ENCODE measurements around the gene TRPM5. TPM values are rescaled to one million over a fixed set of nuclear protein-coding genes. Genes with fewer than 3 reads are reported as not detected.

The TRPM5 gene
- total and polyA plus RNA-seq, 9 of the 15 experiments (the other 6 are each of a cell fraction or from before 2014, with no cell fraction given), result not detected

DNA sequence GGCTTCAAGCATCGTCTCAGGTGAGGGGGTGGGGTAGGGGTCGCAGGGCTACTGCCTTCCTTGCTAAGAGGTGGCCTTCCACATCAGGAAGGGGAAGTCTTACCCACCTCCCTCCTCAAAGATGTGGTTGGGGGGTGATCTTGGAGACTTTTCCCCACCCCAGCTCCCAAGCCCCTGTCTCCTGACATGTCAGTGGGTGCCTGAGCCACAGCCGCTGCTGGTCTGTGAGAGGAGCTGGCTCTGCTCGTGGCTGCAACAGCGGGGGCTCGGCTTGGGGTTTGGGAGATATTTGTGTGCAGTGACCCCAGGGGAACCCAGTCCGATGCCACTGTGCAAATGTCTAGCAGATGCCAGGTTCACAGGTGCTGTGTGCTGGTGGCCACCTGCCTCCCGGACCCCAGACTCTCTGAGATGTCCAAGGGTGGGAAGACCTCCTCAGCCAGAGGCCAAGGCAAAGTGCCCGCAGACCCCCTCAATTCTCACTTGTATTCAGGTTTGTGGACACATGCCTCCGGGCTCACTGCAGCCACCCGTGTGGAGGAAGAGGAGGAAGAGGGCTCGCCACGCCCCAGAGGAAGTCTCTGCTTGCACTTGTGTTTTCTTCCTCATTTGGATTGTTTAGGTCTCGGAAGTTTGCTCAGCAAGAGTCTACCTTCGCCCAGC lies 2.4 kb upstream of the TRPM5 start:
- Histone ChIP-seq H3K4me1 (replicated peaks in 1 of 2; ENCODE audit: control insufficient read depth in 2 of 2, insufficient read depth in 2 of 2, low read length in 2 of 2) (peaks cover 0 to 29% of the 10 kb centered on the region in 2 experiments; a peak in 2 of 5 replicates), H3K79me2 (ENCODE audit: control insufficient read depth, insufficient read depth, low read length) (no peaks in the 10 kb centered on the region), H3K27me3 (ENCODE audit: control insufficient read depth in 2 of 2, insufficient read depth in 2 of 2, low read length in 2 of 2) (peaks cover 3 to 59% of the 10 kb centered on the region in 2 experiments; a peak in 3 of 5 replicates), H3K4me3 (no peak overlapping the region), H3K9me1 (ENCODE audit: control insufficient read depth, insufficient read depth, low read length) (no peaks in the 10 kb centered on the region), H2AFZ (ENCODE audit: low read depth, low read length) (no peak overlapping the region), H3K9ac (ENCODE audit: insufficient read depth in 1 of 2, low read depth in 2 of 2, low read length in 2 of 2) (no peak overlapping the region), H3K9me3 (replicated peaks; ENCODE audit: control insufficient read depth, insufficient read depth, low read depth, low read length) (no peaks in the 10 kb centered on the region), H3K36me3 (ENCODE audit: control insufficient read depth, insufficient read depth, low read length) (no peaks in the 10 kb centered on the region), H4K20me1 (replicated peaks; ENCODE audit: control insufficient read depth, insufficient read depth, low read length) (peaks cover 12% of the 10 kb centered on the region), H3K4me2 (ENCODE audit: insufficient read depth, low read length) (no peak overlapping the region), H3K27ac (ENCODE audit: extremely low read depth, low read depth, low read length) (no peak overlapping the region)
- BruUV-seq (replicated peaks), result no TSS peak
- no peak for FAIRE-seq
- in situ Hi-C loops (cut with MboI) (no loop called here), intact Hi-C loops (cut with micrococcal nuclease) (no loop called here)
- 2% methylated on average over 12 of the region's 15 CpGs for WGBS (ENCODE audit: insufficient coverage, low coverage, missing lambda C conversion rate)
- no peak for DNase-seq (ENCODE audit: extremely low read depth in 1 of 4, low spot score in 3 of 4)
- ChIA-PET CTCF (ENCODE audit: low intra/inter-chr PET ratio) (no interaction called here), POLR2A (no interaction called here)
- ATAC-seq, result no peak
- TF ChIP-seq ZSCAN32 (CRISPR knock-in tag; IDR thresholded peaks at IDR 0.05), result no peak
- no peak for TF ChIP-seq RCOR1 (IDR thresholded peaks at IDR 0.05; ENCODE audit: borderline replicate concordance in 1 of 2, low read depth in 2 of 2, low read length in 2 of 2)
- no peak for TF ChIP-seq BDP1 (IDR thresholded peaks at IDR 0.05; ENCODE audit: insufficient read depth, insufficient read length)
- TF ChIP-seq, protein P1, sequence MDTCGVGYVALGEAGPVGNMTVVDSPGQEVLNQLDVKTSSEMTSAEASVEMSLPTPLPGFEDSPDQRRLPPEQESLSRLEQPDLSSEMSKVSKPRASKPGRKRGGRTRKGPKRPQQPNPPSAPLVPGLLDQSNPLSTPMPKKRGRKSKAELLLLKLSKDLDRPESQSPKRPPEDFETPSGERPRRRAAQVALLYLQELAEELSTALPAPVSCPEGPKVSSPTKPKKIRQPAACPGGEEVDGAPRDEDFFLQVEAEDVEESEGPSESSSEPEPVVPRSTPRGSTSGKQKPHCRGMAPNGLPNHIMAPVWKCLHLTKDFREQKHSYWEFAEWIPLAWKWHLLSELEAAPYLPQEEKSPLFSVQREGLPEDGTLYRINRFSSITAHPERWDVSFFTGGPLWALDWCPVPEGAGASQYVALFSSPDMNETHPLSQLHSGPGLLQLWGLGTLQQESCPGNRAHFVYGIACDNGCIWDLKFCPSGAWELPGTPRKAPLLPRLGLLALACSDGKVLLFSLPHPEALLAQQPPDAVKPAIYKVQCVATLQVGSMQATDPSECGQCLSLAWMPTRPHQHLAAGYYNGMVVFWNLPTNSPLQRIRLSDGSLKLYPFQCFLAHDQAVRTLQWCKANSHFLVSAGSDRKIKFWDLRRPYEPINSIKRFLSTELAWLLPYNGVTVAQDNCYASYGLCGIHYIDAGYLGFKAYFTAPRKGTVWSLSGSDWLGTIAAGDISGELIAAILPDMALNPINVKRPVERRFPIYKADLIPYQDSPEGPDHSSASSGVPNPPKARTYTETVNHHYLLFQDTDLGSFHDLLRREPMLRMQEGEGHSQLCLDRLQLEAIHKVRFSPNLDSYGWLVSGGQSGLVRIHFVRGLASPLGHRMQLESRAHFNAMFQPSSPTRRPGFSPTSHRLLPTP (IDR thresholded peaks at IDR 0.05; ENCODE audit: borderline replicate concordance, extremely low read depth, insufficient read length), result no peak
- TF ChIP-seq, protein P2, sequence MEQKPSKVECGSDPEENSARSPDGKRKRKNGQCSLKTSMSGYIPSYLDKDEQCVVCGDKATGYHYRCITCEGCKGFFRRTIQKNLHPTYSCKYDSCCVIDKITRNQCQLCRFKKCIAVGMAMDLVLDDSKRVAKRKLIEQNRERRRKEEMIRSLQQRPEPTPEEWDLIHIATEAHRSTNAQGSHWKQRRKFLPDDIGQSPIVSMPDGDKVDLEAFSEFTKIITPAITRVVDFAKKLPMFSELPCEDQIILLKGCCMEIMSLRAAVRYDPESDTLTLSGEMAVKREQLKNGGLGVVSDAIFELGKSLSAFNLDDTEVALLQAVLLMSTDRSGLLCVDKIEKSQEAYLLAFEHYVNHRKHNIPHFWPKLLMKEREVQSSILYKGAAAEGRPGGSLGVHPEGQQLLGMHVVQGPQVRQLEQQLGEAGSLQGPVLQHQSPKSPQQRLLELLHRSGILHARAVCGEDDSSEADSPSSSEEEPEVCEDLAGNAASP (IDR thresholded peaks at IDR 0.05), result no peak
- TF ChIP-seq, protein P3, sequence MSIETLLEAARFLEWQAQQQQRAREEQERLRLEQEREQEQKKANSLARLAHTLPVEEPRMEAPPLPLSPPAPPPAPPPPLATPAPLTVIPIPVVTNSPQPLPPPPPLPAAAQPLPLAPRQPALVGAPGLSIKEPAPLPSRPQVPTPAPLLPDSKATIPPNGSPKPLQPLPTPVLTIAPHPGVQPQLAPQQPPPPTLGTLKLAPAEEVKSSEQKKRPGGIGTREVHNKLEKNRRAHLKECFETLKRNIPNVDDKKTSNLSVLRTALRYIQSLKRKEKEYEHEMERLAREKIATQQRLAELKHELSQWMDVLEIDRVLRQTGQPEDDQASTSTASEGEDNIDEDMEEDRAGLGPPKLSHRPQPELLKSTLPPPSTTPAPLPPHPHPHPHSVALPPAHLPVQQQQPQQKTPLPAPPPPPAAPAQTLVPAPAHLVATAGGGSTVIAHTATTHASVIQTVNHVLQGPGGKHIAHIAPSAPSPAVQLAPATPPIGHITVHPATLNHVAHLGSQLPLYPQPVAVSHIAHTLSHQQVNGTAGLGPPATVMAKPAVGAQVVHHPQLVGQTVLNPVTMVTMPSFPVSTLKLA (conservative IDR thresholded peaks at IDR 0.05), result no peak

Measured in K562 (cell line).